HEK293 (cell line): ENCODE data around the gene DOCK1.

ENCODE experiments used
- CTCF ChIP-seq: fragments of 450-650 bp; formaldehyde crosslinking; IDR thresholded peaks from 2 replicates; pipeline ENCODE4 v1.5.1; 2016; ENCODE audit warnings: missing biosample characterization, missing genetic modification characterization
- RBAK ChIP-seq: fragments of 450-650 bp; formaldehyde crosslinking; IDR thresholded peaks from 2 replicates; pipeline ENCODE4 v1.5.1; 2016; ENCODE audit warnings: missing biosample characterization, missing genetic modification characterization
- REST ChIP-seq: fragments of 450-650 bp; formaldehyde crosslinking; IDR thresholded peaks from 2 replicates; pipeline ENCODE4 v1.5.1; 2016; ENCODE audit warnings: missing biosample characterization, missing genetic modification characterization
- SP2 ChIP-seq: fragments of 450-650 bp; formaldehyde crosslinking; IDR thresholded peaks from 2 replicates; pipeline ENCODE4 v1.5.1; 2016; ENCODE audit warnings: missing biosample characterization, missing genetic modification characterization
- TCF7L2 ChIP-seq: IDR thresholded peaks from 2 replicates; pipeline ENCODE4 v1.6.1; 2011; ENCODE audit warnings: low read depth, mild to moderate bottlenecking, inconsistent platforms, low read length, moderate library complexity, borderline replicate concordance
- ZNF48 ChIP-seq: fragments of 450-650 bp; formaldehyde crosslinking; IDR thresholded peaks from 2 replicates; pipeline ENCODE4 v1.5.1; 2016; ENCODE audit warnings: missing biosample characterization, missing genetic modification characterization
- ZNF513 ChIP-seq: fragments of 450-650 bp; IDR thresholded peaks from 2 replicates; pipeline ENCODE4 v1.5.1; 2018; ENCODE audit warnings: missing biosample characterization, missing genetic modification characterization
- ZNF558 ChIP-seq: fragments of 450-650 bp; formaldehyde crosslinking; IDR thresholded peaks from 2 replicates; pipeline ENCODE4 v1.5.1; 2016; ENCODE audit warnings: missing biosample characterization, missing genetic modification characterization

- TF ChIP-seq CTCF (tag by site-specific recombination) = no peak
- TF ChIP-seq REST (tag by site-specific recombination) = no peak
- no peak for TF ChIP-seq ZNF558 (tag by site-specific recombination)
- TF ChIP-seq TCF7L2 = no peak
- no peak for TF ChIP-seq ZNF48
- TF ChIP-seq SP2 (tag by site-specific recombination) = no peak
- no peak for TF ChIP-seq ZNF513 (tag by site-specific recombination)
- no peak for TF ChIP-seq RBAK (tag by site-specific recombination)
Observed at GRCh38 chr10:127193125-127193524, 287.9 kb downstream of the DOCK1 start.
